HAP-1 (cell line): ENCODE results near the gene EMC7.
A peak's percentile ranks its signal among the peaks of the same experiment; 100 is the strongest.
"Not testable (repeated sequence)": the region's sequence is repeated elsewhere in the genome, so short reads cannot be mapped to it uniquely, and the experiment has no call there.

Experiments used
- DNase-seq, 2 experiments: peaks; one replicate each; pipeline ENCODE4 v3.0.0-alpha.2; 2016 to 2020; ENCODE audit warnings: low spot score in 2 of 2
- H3K27me3 ChIP-seq: fragments of 250-450 bp; sonication (Bioruptor Pico); 2 replicates; pipeline ENCODE4 v1.5.1; 2020; ENCODE audit warnings: low read depth, mild to moderate bottlenecking, moderate library complexity
- H3K36me3 ChIP-seq: fragments of 250-450 bp; sonication (Bioruptor Pico); replicated peaks from 2 replicates; pipeline ENCODE4 v1.5.1; 2020; ENCODE audit warnings: mild to moderate bottlenecking
- H3K4me1 ChIP-seq: fragments of 250-450 bp; sonication (Bioruptor Pico); 2 replicates; pipeline ENCODE4 v1.5.1; 2020; ENCODE audit warnings: mild to moderate bottlenecking
- H3K4me3 ChIP-seq: fragments of 250-450 bp; sonication (Bioruptor Pico); 2 replicates; pipeline ENCODE4 v1.5.1; 2020; ENCODE audit warnings: mild to moderate bottlenecking, moderate library complexity
- H3K9me3 ChIP-seq: fragments of 250-450 bp; sonication (Bioruptor Pico); 2 replicates; pipeline ENCODE4 v1.5.1; 2020; ENCODE audit warnings: mild to moderate bottlenecking, moderate library complexity
- in situ Hi-C: fragments of 300-500 bp; cut with MboI; formaldehyde crosslinking; loops from 3 replicates; pipeline ENCODE4 v1.14.3; 2020; ENCODE audit warnings: low sequenced_read_pairs, inconsistent platforms, mixed read lengths

Gene EMC7

GRCh38 chr15:34101366-34102174 lies at the start of gene EMC7, which contains the start of gene PGBD4:
EMC7 (minus strand) TSS chr15:34101862; CDS start chr15:34101839, 23 bp downstream.
PGBD4 (plus strand) TSS chr15:34102083; CDS start chr15:34102532, 449 bp downstream.
- H3K9me3 ChIP-seq = peaks cover 2% of the 10 kb centered on the region
- DNase-seq = peak; percentile 97
- H3K27me3 ChIP-seq = no peaks in the 10 kb centered on the region
- peak within 1 kb of the TSS; percentile 88 for H3K4me3 ChIP-seq
- no peaks in the 10 kb centered on the region; the same call in 1 of the 2 replicates for H3K36me3 ChIP-seq
- peaks cover 10% of the 10 kb centered on the region for H3K4me1 ChIP-seq
- in situ Hi-C loops = loop anchor here (10.0 kb wide), 2 partner anchors 123 to 263 kb away; partner anchors contain the start of genes EMC4 and LPCAT4

- no peaks in the 10 kb centered on the region for H3K27me3 ChIP-seq
- no peaks in the 10 kb centered on the region for H3K9me3 ChIP-seq
- H3K36me3 ChIP-seq = peaks cover 16% of the 10 kb centered on the region
- H3K4me1 ChIP-seq = no peaks in the 10 kb centered on the region
- H3K4me3 ChIP-seq = no peak overlapping the region
- in situ Hi-C loops = no loop called here
- no peak for DNase-seq
Observed at GRCh38 chr15:34147371-34148140, 45.9 kb upstream of the EMC7 start.

GRCh38 chr15:34133511-34133910 lies 31.8 kb upstream of the EMC7 start:
- in situ Hi-C loops = no loop called here

GRCh38 chr15:34132881-34133280 lies 31.2 kb upstream of the EMC7 start:
- no peaks in the 10 kb centered on the region for H3K36me3 ChIP-seq
- H3K4me3 ChIP-seq = no peak overlapping the region
- H3K4me1 ChIP-seq = no peaks in the 10 kb centered on the region; the same call in 1 of the 2 replicates
- in situ Hi-C loops = no loop called here
- no peaks in the 10 kb centered on the region for H3K9me3 ChIP-seq
- no peaks in the 10 kb centered on the region for H3K27me3 ChIP-seq
- no peak for DNase-seq

More at GRCh38 chr15:34133511-34133910, 31.8 kb upstream of the EMC7 start:
- Histone ChIP-seq H3K27me3 (no peaks in the 10 kb centered on the region), H3K4me3 (no peak overlapping the region), H3K36me3 (no peaks in the 10 kb centered on the region), H3K4me1 (no peaks in the 10 kb centered on the region; the same call in 1 of the 2 replicates), H3K9me3 (no peaks in the 10 kb centered on the region)
- DNase-seq = no peak

- H3K9me3 ChIP-seq = no peaks in the 10 kb centered on the region
- H3K36me3 ChIP-seq = no peaks in the 10 kb centered on the region
- no peak overlapping the region for H3K4me3 ChIP-seq
- H3K4me1 ChIP-seq = peaks cover 11% of the 10 kb centered on the region
- H3K27me3 ChIP-seq = no peaks in the 10 kb centered on the region
- DNase-seq = no peak
- in situ Hi-C loops = no loop called here
Observed at GRCh38 chr15:34128898-34129297, 27.2 kb upstream of the EMC7 start.

- no peaks in the 10 kb centered on the region for H3K9me3 ChIP-seq
- no peaks in the 10 kb centered on the region for H3K27me3 ChIP-seq
- H3K4me1 ChIP-seq = peaks cover 11% of the 10 kb centered on the region
- in situ Hi-C loops = no loop called here
- no peak overlapping the region for H3K4me3 ChIP-seq
- peak; percentile 20 to 24 for DNase-seq
- H3K36me3 ChIP-seq = no peaks in the 10 kb centered on the region
Observed at GRCh38 chr15:34126522-34126921, 24.9 kb upstream of the EMC7 start.

GRCh38 chr15:34125945-34126344 lies 24.3 kb upstream of the EMC7 start:
- no peaks in the 10 kb centered on the region for H3K9me3 ChIP-seq
- no peak for DNase-seq
- no peaks in the 10 kb centered on the region for H3K36me3 ChIP-seq
- peaks cover 11% of the 10 kb centered on the region for H3K4me1 ChIP-seq
- in situ Hi-C loops = no loop called here
- no peaks in the 10 kb centered on the region for H3K27me3 ChIP-seq
- no peak overlapping the region for H3K4me3 ChIP-seq

GRCh38 chr15:34124651-34125050 lies 23.0 kb upstream of the EMC7 start:
- H3K9me3 ChIP-seq = no peaks in the 10 kb centered on the region
- H3K4me3 ChIP-seq = no peak overlapping the region
- H3K27me3 ChIP-seq = no peaks in the 10 kb centered on the region
- H3K4me1 ChIP-seq = peaks cover 11% of the 10 kb centered on the region
- no peaks in the 10 kb centered on the region for H3K36me3 ChIP-seq
- in situ Hi-C loops = no loop called here
- DNase-seq = no peak

GRCh38 chr15:34122771-34123183 lies 21.1 kb upstream of the EMC7 start:
- in situ Hi-C loops = no loop called here
- Histone ChIP-seq H3K4me1 (peaks cover 13% of the 10 kb centered on the region), H3K9me3 (no peaks in the 10 kb centered on the region), H3K36me3 (no peaks in the 10 kb centered on the region), H3K4me3 (no peak overlapping the region), H3K27me3 (no peaks in the 10 kb centered on the region)
- DNase-seq = no peak

GRCh38 chr15:34121786-34122185 lies 20.1 kb upstream of the EMC7 start:
- in situ Hi-C loops, H3K9me3 ChIP-seq, DNase-seq, H3K36me3 ChIP-seq, H3K4me3 ChIP-seq, H3K27me3 ChIP-seq: not testable (repeated sequence)
- peaks cover 11% of the 10 kb centered on the region for H3K4me1 ChIP-seq

GRCh38 chr15:34120420-34120819 lies 18.8 kb upstream of the EMC7 start:
- H3K36me3 ChIP-seq, H3K4me1 ChIP-seq, H3K27me3 ChIP-seq, H3K9me3 ChIP-seq, H3K4me3 ChIP-seq, in situ Hi-C loops, DNase-seq: not testable (repeated sequence)

- Histone ChIP-seq H3K9me3 (no peaks in the 10 kb centered on the region), H3K27me3 (no peaks in the 10 kb centered on the region), H3K4me1 (peaks cover 2% of the 10 kb centered on the region; the same call in 1 of the 2 replicates), H3K36me3 (no peaks in the 10 kb centered on the region), H3K4me3 (no peak overlapping the region)
- in situ Hi-C loops = no loop called here
- DNase-seq = peak; percentile 24 to 25
Observed at GRCh38 chr15:34119291-34119690, 17.6 kb upstream of the EMC7 start.

GRCh38 chr15:34116620-34117019 lies 15.0 kb upstream of the EMC7 start:
- peaks cover 2% of the 10 kb centered on the region; the same call in 1 of the 2 replicates for H3K4me1 ChIP-seq
- no peaks in the 10 kb centered on the region for H3K36me3 ChIP-seq
- no peak overlapping the region for H3K4me3 ChIP-seq
- H3K27me3 ChIP-seq = no peaks in the 10 kb centered on the region
- H3K9me3 ChIP-seq = no peaks in the 10 kb centered on the region
- in situ Hi-C loops = no loop called here
- DNase-seq = no peak

GRCh38 chr15:34114739-34115138 lies 13.1 kb upstream of the EMC7 start:
- DNase-seq = no peak
- no peaks in the 10 kb centered on the region for H3K36me3 ChIP-seq
- no peaks in the 10 kb centered on the region for H3K9me3 ChIP-seq
- peaks cover 2% of the 10 kb centered on the region; the same call in 1 of the 2 replicates for H3K4me1 ChIP-seq
- no peak overlapping the region for H3K4me3 ChIP-seq
- H3K27me3 ChIP-seq = no peaks in the 10 kb centered on the region
- in situ Hi-C loops = no loop called here
